ENCODE measurements around the gene FUT7. TPM values are rescaled to one million over a fixed set of nuclear protein-coding genes. Genes with fewer than 3 reads are reported as not detected.

Gene FUT7
- total and polyA plus RNA-seq, 9 of the 15 experiments (the other 6 are each of a cell fraction or from before 2014, with no cell fraction given): not detected

DNA sequence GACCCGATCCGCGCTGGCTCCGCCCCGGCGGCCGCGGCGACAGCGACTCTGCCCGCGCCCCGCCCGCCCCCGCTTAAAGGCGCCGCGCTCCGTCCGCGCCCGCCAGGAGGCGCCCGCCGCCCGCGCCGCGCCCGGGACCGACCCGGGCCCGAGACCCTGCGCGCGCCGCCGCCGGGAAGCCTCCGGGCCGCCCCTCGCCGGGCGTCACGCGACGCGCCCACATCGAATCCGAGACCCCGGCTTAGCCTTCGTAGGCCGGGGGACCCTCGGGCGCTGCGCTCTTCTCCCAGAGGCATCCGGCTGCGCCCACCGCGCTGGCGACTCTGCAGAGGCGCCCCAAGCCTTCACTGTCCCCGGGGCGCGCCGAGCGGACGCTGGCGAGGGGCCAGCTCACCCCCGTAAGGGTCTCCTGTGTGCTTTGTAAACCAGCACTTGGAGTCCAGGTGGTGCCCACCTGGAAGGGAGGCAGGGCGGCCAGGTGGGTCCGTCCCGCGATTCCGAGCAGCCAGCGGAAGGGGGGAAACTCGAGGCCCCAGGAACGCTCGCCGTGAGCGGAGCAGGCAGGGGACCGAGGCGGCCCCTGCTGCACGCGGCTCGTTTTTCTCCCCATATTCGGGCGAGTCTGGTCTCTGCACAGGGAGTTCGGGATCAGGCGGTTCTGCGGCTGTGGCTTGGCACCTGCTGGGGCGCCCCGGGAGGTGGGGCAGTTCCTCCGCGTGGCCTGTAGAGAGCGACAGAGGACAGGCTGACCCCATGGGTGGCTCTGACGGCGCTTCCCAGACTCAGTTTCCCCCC lies 3.4 kb downstream of the FUT7 start (continued):
- TF ChIP-seq, protein P1, sequence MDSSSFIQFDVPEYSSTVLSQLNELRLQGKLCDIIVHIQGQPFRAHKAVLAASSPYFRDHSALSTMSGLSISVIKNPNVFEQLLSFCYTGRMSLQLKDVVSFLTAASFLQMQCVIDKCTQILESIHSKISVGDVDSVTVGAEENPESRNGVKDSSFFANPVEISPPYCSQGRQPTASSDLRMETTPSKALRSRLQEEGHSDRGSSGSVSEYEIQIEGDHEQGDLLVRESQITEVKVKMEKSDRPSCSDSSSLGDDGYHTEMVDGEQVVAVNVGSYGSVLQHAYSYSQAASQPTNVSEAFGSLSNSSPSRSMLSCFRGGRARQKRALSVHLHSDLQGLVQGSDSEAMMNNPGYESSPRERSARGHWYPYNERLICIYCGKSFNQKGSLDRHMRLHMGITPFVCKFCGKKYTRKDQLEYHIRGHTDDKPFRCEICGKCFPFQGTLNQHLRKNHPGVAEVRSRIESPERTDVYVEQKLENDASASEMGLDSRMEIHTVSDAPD (CRISPR knock-in tag; IDR thresholded peaks at IDR 0.05): no peak
- TF ChIP-seq, protein P2, sequence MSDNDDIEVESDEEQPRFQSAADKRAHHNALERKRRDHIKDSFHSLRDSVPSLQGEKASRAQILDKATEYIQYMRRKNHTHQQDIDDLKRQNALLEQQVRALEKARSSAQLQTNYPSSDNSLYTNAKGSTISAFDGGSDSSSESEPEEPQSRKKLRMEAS (CRISPR knock-in tag; IDR thresholded peaks at IDR 0.05): peak; percentile 77
- TF ChIP-seq SMARCE1 (IDR thresholded peaks at IDR 0.05) (0 out of 2 replicates have a peak, but pooled peaks have one; percentile 24), ZFX (CRISPR knock-in tag; IDR thresholded peaks at IDR 0.05) (peak; percentile 62), RFX7 (CRISPR knock-in tag; IDR thresholded peaks at IDR 0.05) (no peak), PTRF (tag; IDR thresholded peaks at IDR 0.05) (no peak), ZNF57 (CRISPR knock-in tag; IDR thresholded peaks at IDR 0.05) (no peak), NR2C2 (CRISPR knock-in tag; IDR thresholded peaks at IDR 0.05) (no peak), NR2C2 (tag; IDR thresholded peaks at IDR 0.05) (0 out of 2 replicates have a peak, but pooled peaks have one; percentile 2), TOE1 (IDR thresholded peaks at IDR 0.05; ENCODE audit: borderline replicate concordance) (no peak), TOE1 (CRISPR knock-in tag; IDR thresholded peaks at IDR 0.05; ENCODE audit: borderline replicate concordance, low read depth) (0 out of 2 replicates have a peak, but pooled peaks have one; percentile 60), TFAM (CRISPR knock-in tag; conservative IDR thresholded peaks at IDR 0.05) (no peak), PURB (CRISPR knock-in tag; IDR thresholded peaks at IDR 0.05; ENCODE audit: low read depth) (no peak), L3MBTL2 (IDR thresholded peaks at IDR 0.05) (peak; percentile 80), FIP1L1 (IDR thresholded peaks at IDR 0.05; ENCODE audit: low read depth, low read length, poor library complexity, severe bottlenecking) (peak; percentile 48)
- TF ChIP-seq, protein P3, sequence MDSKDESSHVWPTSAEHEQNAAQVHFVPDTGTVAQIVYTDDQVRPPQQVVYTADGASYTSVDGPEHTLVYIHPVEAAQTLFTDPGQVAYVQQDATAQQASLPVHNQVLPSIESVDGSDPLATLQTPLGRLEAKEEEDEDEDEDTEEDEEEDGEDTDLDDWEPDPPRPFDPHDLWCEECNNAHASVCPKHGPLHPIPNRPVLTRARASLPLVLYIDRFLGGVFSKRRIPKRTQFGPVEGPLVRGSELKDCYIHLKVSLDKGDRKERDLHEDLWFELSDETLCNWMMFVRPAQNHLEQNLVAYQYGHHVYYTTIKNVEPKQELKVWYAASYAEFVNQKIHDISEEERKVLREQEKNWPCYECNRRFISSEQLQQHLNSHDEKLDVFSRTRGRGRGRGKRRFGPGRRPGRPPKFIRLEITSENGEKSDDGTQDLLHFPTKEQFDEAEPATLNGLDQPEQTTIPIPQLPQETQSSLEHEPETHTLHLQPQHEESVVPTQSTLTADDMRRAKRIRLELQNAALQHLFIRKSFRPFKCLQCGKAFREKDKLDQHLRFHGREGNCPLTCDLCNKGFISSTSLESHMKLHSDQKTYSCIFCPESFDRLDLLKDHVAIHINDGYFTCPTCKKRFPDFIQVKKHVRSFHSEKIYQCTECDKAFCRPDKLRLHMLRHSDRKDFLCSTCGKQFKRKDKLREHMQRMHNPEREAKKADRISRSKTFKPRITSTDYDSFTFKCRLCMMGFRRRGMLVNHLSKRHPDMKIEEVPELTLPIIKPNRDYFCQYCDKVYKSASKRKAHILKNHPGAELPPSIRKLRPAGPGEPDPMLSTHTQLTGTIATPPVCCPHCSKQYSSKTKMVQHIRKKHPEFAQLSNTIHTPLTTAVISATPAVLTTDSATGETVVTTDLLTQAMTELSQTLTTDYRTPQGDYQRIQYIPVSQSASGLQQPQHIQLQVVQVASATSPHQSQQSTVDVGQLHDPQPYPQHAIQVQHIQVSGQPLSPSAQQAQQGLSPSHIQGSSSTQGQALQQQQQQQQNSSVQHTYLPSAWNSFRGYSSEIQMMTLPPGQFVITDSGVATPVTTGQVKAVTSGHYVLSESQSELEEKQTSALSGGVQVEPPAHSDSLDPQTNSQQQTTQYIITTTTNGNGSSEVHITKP (IDR thresholded peaks at IDR 0.05; ENCODE audit: partially characterized antibody): peak; percentile 8
- TF ChIP-seq, protein P4, sequence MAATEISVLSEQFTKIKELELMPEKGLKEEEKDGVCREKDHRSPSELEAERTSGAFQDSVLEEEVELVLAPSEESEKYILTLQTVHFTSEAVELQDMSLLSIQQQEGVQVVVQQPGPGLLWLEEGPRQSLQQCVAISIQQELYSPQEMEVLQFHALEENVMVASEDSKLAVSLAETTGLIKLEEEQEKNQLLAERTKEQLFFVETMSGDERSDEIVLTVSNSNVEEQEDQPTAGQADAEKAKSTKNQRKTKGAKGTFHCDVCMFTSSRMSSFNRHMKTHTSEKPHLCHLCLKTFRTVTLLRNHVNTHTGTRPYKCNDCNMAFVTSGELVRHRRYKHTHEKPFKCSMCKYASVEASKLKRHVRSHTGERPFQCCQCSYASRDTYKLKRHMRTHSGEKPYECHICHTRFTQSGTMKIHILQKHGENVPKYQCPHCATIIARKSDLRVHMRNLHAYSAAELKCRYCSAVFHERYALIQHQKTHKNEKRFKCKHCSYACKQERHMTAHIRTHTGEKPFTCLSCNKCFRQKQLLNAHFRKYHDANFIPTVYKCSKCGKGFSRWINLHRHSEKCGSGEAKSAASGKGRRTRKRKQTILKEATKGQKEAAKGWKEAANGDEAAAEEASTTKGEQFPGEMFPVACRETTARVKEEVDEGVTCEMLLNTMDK (IDR thresholded peaks at IDR 0.05; ENCODE audit: borderline replicate concordance, insufficient read depth, low read depth, low read length, poor library complexity, severe bottlenecking): peak; percentile 88
- TF ChIP-seq, protein P5, sequence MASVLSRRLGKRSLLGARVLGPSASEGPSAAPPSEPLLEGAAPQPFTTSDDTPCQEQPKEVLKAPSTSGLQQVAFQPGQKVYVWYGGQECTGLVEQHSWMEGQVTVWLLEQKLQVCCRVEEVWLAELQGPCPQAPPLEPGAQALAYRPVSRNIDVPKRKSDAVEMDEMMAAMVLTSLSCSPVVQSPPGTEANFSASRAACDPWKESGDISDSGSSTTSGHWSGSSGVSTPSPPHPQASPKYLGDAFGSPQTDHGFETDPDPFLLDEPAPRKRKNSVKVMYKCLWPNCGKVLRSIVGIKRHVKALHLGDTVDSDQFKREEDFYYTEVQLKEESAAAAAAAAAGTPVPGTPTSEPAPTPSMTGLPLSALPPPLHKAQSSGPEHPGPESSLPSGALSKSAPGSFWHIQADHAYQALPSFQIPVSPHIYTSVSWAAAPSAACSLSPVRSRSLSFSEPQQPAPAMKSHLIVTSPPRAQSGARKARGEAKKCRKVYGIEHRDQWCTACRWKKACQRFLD (CRISPR knock-in tag; IDR thresholded peaks at IDR 0.05): no peak; the same call in 1 of the 2 replicates
